Right ventricle myocardium inferior (tissue), 1 donor: ENCODE measurements around the gene AXL. TPM values are rescaled to one million over a fixed set of nuclear protein-coding genes. Genes with fewer than 3 reads are reported as not detected.
"Not testable (repeated sequence)": the region's sequence is repeated elsewhere in the genome, so short reads cannot be mapped to it uniquely, and the experiment has no call there.

Experiments used
- ATAC-seq: fragments of 200-7000 bp; cut with Tn5 transposase; one replicate; pipeline ENCODE4 v1.9.1; 2020; ENCODE audit warnings: mild to moderate bottlenecking, moderate library complexity
- DNase-seq: peaks from one replicate; pipeline ENCODE4 v3.0.0; 2021; ENCODE audit errors: missing footprints
- intact Hi-C: fragments of 100-400 bp; cut with DNase I; formaldehyde crosslinking; loops from one replicate; pipeline ENCODE4 v1.11.0; 2022
- total RNA-seq: library from RNA; stranded (reverse); fragmentation: NEBNext Ultra II Directional; extraction: Animal tissue kit (Norgen Biotek cat#: 25700); gene quantifications from one replicate; pipeline ENCODE4 v1.2.1, GENCODE V29; 2021
- donor health status: DM: no; HTN: yes; CAD: no; lungs with severe emphysema.

Gene AXL
- total RNA-seq, 1 donor from 2014 or later: 19.8 TPM

GRCh38 chr19:41263042-41263849 is 44.2 kb downstream of the AXL start:
- intact Hi-C loops: loop anchor here (2.0 to 5.0 kb wide), 2 partner anchors 36 to 99 kb away; partner anchors contain the start of gene B9D2
- ATAC-seq (peak; percentile 10), DNase-seq (peak; percentile 81)

GRCh38 chr19:41263850-41264580 is 45.0 kb downstream of the AXL start, which contains the start of gene HNRNPUL1:
Gene HNRNPUL1 (plus strand): TSS chr19:41264372. CDS start chr19:41264504, 132 bp downstream.
- ATAC-seq (peak; percentile 87), DNase-seq (peak; percentile 98)
- intact Hi-C loops: loop anchor here (1.0 to 5.0 kb wide), 3 partner anchors 34 to 98 kb away; partner anchors contain the start of gene B9D2

- intact Hi-C loops: loop anchor here (1.0 to 5.0 kb wide), 2 partner anchors 34 to 98 kb away; partner anchors contain the start of gene B9D2
- no peak for ATAC-seq
- DNase-seq: peak; percentile 72
Measured at GRCh38 chr19:41264581-41265394, 45.8 kb downstream of the AXL start.

- ATAC-seq: no peak
- no peak for DNase-seq
- intact Hi-C loops: no loop called here
Measured at GRCh38 chr19:41265395-41266153, 46.6 kb downstream of the AXL start.

- DNase-seq (no peak), ATAC-seq (no peak)
- intact Hi-C loops: no loop called here
Measured at GRCh38 chr19:41269055-41269454, 50.0 kb downstream of the AXL start.

GRCh38 chr19:41269571-41269970 is 50.5 kb downstream of the AXL start:
- DNase-seq: no peak
- intact Hi-C loops: no loop called here
- ATAC-seq: no peak

GRCh38 chr19:41273076-41273475 is 54.1 kb downstream of the AXL start:
- no peak for ATAC-seq
- no peak for DNase-seq
- intact Hi-C loops: no loop called here

GRCh38 chr19:41274802-41275201 is 55.8 kb downstream of the AXL start:
- no peak for ATAC-seq

GRCh38 chr19:41276231-41276630 is 57.2 kb downstream of the AXL start:
- ATAC-seq (no peak), DNase-seq (no peak)
- intact Hi-C loops: no loop called here

More at GRCh38 chr19:41274802-41275201, 55.8 kb downstream of the AXL start:
- intact Hi-C loops: no loop called here
- DNase-seq: no peak

- DNase-seq (no peak), ATAC-seq (no peak)
- intact Hi-C loops: no loop called here
Measured at GRCh38 chr19:41278478-41278877, 59.5 kb downstream of the AXL start.

GRCh38 chr19:41288673-41289530 is 69.9 kb downstream of the AXL start:
- DNase-seq (no peak), ATAC-seq (no peak)
- intact Hi-C loops: no loop called here

- ATAC-seq, DNase-seq, intact Hi-C loops: not testable (repeated sequence)
Measured at GRCh38 chr19:41289814-41290213, 70.8 kb downstream of the AXL start.

GRCh38 chr19:41294393-41294792 is 75.4 kb downstream of the AXL start:
- DNase-seq: no peak
- no peak for ATAC-seq
- intact Hi-C loops: no loop called here

- intact Hi-C loops: no loop called here
- DNase-seq: no peak
- ATAC-seq: no peak
Measured at GRCh38 chr19:41295499-41295898, 76.5 kb downstream of the AXL start.

- no peak for ATAC-seq
Measured at GRCh38 chr19:41296433-41296871, 77.4 kb downstream of the AXL start.

GRCh38 chr19:41297628-41298347 is 78.8 kb downstream of the AXL start:
- intact Hi-C loops: loop anchor here (1.0 kb wide), 1 partner anchor 33 kb away; the partner anchor contains the start of gene HNRNPUL1
- ATAC-seq (peak; percentile 9), DNase-seq (no peak)

More at GRCh38 chr19:41296433-41296871, 77.4 kb downstream of the AXL start:
- intact Hi-C loops: no loop called here
- DNase-seq: no peak
